ENCODE measurements around the gene NCAM2.
A peak's percentile ranks its signal among the peaks of the same experiment; 100 is the strongest.

The NCAM2 gene

GRCh38 chr21:20971296-20971921 is 26.8 kb upstream of the NCAM2 start:
- no peak overlapping the region for H3K4me3 ChIP-seq (ENCODE audit: low read length)
- no peak overlapping the region for H4K8ac ChIP-seq (ENCODE audit: low read depth, low read length)
- H3K9ac ChIP-seq (ENCODE audit: low read length) = no peak overlapping the region
- H3K79me2 ChIP-seq (ENCODE audit: control insufficient read depth, insufficient read depth, low read length) = no peaks in the 10 kb centered on the region
- no peak overlapping the region for H2BK5ac ChIP-seq (ENCODE audit: low read length)
- H3K4me1 ChIP-seq (ENCODE audit: control insufficient read depth, low read depth, low read length) = no peaks in the 10 kb centered on the region
- H3K4ac ChIP-seq (ENCODE audit: low read depth, low read length) = no peak overlapping the region
- DNase-seq = peak; percentile 63
- H3K36me3 ChIP-seq (ENCODE audit: control insufficient read depth, insufficient read depth, low read length) = no peaks in the 10 kb centered on the region
- H2AK5ac ChIP-seq (ENCODE audit: low read length) = no peak overlapping the region
- H4K5ac ChIP-seq (ENCODE audit: low read length) = no peak overlapping the region
- H2BK15ac ChIP-seq (replicated peaks; ENCODE audit: low read depth) = no peak overlapping the region
- no peak overlapping the region for H3K56ac ChIP-seq (ENCODE audit: low read length)
- no peak overlapping the region for H3K18ac ChIP-seq (ENCODE audit: low read length)
- H2BK120ac ChIP-seq (ENCODE audit: low read depth, low read length) = no peak overlapping the region
- H3K79me1 ChIP-seq (ENCODE audit: low read length) = no peaks in the 10 kb centered on the region
- H3K23ac ChIP-seq (ENCODE audit: low read length) = no peak overlapping the region
- no peak overlapping the region for H3K27ac ChIP-seq (ENCODE audit: low read depth, low read length)
- WGBS (ENCODE audit: extremely low coverage, insufficient coverage, low lambda C conversion rate) = no CpG with 5 or more reads among the region's 2 CpGs
- H3K4me2 ChIP-seq (ENCODE audit: low read length) = no peak overlapping the region
- H3K27me3 ChIP-seq (ENCODE audit: insufficient read depth, low read length, poor library complexity) = no peaks in the 10 kb centered on the region

- H3K9ac ChIP-seq (ENCODE audit: low read length) = no peak overlapping the region
- no peak overlapping the region for H3K56ac ChIP-seq (ENCODE audit: low read length)
- DNase-seq = no peak
- H3K4ac ChIP-seq (ENCODE audit: low read depth, low read length) = no peak overlapping the region
- H3K79me2 ChIP-seq (ENCODE audit: control insufficient read depth, insufficient read depth, low read length) = no peaks in the 10 kb centered on the region
- no peaks in the 10 kb centered on the region for H3K4me1 ChIP-seq (ENCODE audit: control insufficient read depth, low read depth, low read length)
- no peak overlapping the region for H3K4me3 ChIP-seq (ENCODE audit: low read length)
- no CpG with 5 or more reads among the region's 7 CpGs for WGBS (ENCODE audit: extremely low coverage, insufficient coverage, low lambda C conversion rate)
- no peak overlapping the region for H4K8ac ChIP-seq (ENCODE audit: low read depth, low read length)
- no peaks in the 10 kb centered on the region for H3K36me3 ChIP-seq (ENCODE audit: control insufficient read depth, insufficient read depth, low read length)
- H3K23ac ChIP-seq (ENCODE audit: low read length) = no peak overlapping the region
- H3K27me3 ChIP-seq (ENCODE audit: insufficient read depth, low read length, poor library complexity) = no peaks in the 10 kb centered on the region
- peak overlapping the region; percentile 8 for H3K27ac ChIP-seq (ENCODE audit: low read depth, low read length)
- H2AK5ac ChIP-seq (ENCODE audit: low read length) = no peak overlapping the region
- H3K4me2 ChIP-seq (ENCODE audit: low read length) = no peak overlapping the region
- H3K18ac ChIP-seq (ENCODE audit: low read length) = no peak overlapping the region
- H2BK5ac ChIP-seq (ENCODE audit: low read length) = no peak overlapping the region
- H3K79me1 ChIP-seq (ENCODE audit: low read length) = no peaks in the 10 kb centered on the region
- no peak overlapping the region for H4K5ac ChIP-seq (ENCODE audit: low read length)
- H2BK15ac ChIP-seq (replicated peaks; ENCODE audit: low read depth) = no peak overlapping the region
- H2BK120ac ChIP-seq (ENCODE audit: low read depth, low read length) = no peak overlapping the region
Measured at GRCh38 chr21:20994790-20995189, 3.4 kb upstream of the NCAM2 start.

DNA sequence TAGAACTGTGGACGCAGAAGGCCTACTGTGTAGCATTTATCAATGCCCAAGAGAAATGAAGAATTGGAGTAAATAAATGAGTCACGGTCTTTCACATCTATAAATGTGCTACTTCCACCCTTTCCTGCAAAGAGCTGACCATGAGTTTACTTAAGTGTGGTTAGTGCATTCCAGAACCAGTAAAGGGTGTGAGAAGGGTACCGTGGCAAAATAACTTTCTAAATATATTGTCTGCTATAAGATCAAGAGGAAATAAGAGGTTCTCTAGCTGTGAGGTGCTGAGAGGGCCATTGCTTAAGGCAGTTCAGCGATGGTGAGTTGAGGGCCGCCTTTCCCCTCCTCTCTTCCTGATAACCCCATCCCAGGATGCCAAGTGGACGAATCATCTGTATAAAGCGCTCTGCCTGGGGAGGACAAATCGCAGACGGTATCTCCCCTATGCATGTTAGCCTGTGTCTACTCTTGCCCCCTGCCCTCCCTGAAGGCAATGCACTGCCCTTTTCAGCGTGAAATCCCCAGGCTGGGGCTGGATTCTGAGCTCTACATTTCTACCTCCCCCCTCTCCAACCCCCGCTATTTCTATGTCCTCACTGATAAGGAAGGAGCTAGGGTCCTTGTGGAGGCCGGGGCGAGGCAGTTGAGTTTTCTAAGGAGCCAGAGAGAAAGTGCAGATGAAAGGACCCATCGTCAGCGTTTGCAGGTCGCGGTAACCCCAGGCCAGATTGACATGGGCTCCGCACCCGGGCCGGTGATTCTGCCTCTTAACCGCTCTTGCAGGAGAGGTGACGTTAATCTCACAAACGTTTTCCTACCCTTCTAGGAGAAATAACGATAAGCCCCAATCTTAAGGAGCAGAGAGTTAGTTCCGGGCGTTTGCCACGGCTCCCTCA is 1.5 kb upstream of the NCAM2 start:
- no peaks in the 10 kb centered on the region for H3K27me3 ChIP-seq (ENCODE audit: insufficient read depth, low read length, poor library complexity)
- H2AK5ac ChIP-seq (ENCODE audit: low read length) = no peak overlapping the region
- WGBS (ENCODE audit: extremely low coverage, insufficient coverage, low lambda C conversion rate) = no CpG with 5 or more reads among the region's 27 CpGs
- no peak overlapping the region for H2BK15ac ChIP-seq (replicated peaks; ENCODE audit: low read depth)
- no peak overlapping the region for H3K9ac ChIP-seq (ENCODE audit: low read length)
- no peak overlapping the region for H2BK5ac ChIP-seq (ENCODE audit: low read length)
- H3K23ac ChIP-seq (ENCODE audit: low read length) = no peak overlapping the region
- no peak overlapping the region for H4K5ac ChIP-seq (ENCODE audit: low read length)
- no peaks in the 10 kb centered on the region for H3K36me3 ChIP-seq (ENCODE audit: control insufficient read depth, insufficient read depth, low read length)
- H3K4me2 ChIP-seq (ENCODE audit: low read length) = peak overlapping the region; percentile 38
- no peak overlapping the region for H2BK120ac ChIP-seq (ENCODE audit: low read depth, low read length)
- H3K79me1 ChIP-seq (ENCODE audit: low read length) = no peaks in the 10 kb centered on the region
- no peaks in the 10 kb centered on the region for H3K79me2 ChIP-seq (ENCODE audit: control insufficient read depth, insufficient read depth, low read length)
- peak; percentile 70 for DNase-seq
- no peak overlapping the region for H3K4ac ChIP-seq (ENCODE audit: low read depth, low read length)
- no peak overlapping the region for H3K18ac ChIP-seq (ENCODE audit: low read length)
- no peaks in the 10 kb centered on the region for H3K4me1 ChIP-seq (ENCODE audit: control insufficient read depth, low read depth, low read length)
- no peak overlapping the region for H4K8ac ChIP-seq (ENCODE audit: low read depth, low read length)
- H3K27ac ChIP-seq (ENCODE audit: low read depth, low read length) = no peak overlapping the region
- peak overlapping the region; percentile 2 for H3K56ac ChIP-seq (ENCODE audit: low read length)
- no peak overlapping the region for H3K4me3 ChIP-seq (ENCODE audit: low read length)

- no peak overlapping the region for H2BK15ac ChIP-seq (replicated peaks; ENCODE audit: low read depth)
- no peaks in the 10 kb centered on the region for H3K27me3 ChIP-seq (ENCODE audit: insufficient read depth, low read length, poor library complexity)
- no peak overlapping the region for H2BK120ac ChIP-seq (ENCODE audit: low read depth, low read length)
- H3K4me3 ChIP-seq (ENCODE audit: low read length) = no peak overlapping the region
- H3K4ac ChIP-seq (ENCODE audit: low read depth, low read length) = no peak overlapping the region
- no peaks in the 10 kb centered on the region for H3K79me1 ChIP-seq (ENCODE audit: low read length)
- H2BK5ac ChIP-seq (ENCODE audit: low read length) = no peak overlapping the region
- H4K8ac ChIP-seq (ENCODE audit: low read depth, low read length) = no peak overlapping the region
- H3K4me1 ChIP-seq (ENCODE audit: control insufficient read depth, low read depth, low read length) = no peaks in the 10 kb centered on the region
- H4K5ac ChIP-seq (ENCODE audit: low read length) = no peak overlapping the region
- no peak overlapping the region for H3K27ac ChIP-seq (ENCODE audit: low read depth, low read length)
- H2AK5ac ChIP-seq (ENCODE audit: low read length) = no peak overlapping the region
- peak; percentile 34 for DNase-seq
- no peak overlapping the region for H3K18ac ChIP-seq (ENCODE audit: low read length)
- H3K4me2 ChIP-seq (ENCODE audit: low read length) = peak overlapping the region; percentile 38
- H3K23ac ChIP-seq (ENCODE audit: low read length) = no peak overlapping the region
- no peaks in the 10 kb centered on the region for H3K36me3 ChIP-seq (ENCODE audit: control insufficient read depth, insufficient read depth, low read length)
- peak overlapping the region; percentile 12 for H3K9ac ChIP-seq (ENCODE audit: low read length)
- WGBS (ENCODE audit: extremely low coverage, insufficient coverage, low lambda C conversion rate) = no CpG with 5 or more reads among the region's 20 CpGs
- H3K79me2 ChIP-seq (ENCODE audit: control insufficient read depth, insufficient read depth, low read length) = no peaks in the 10 kb centered on the region
- H3K56ac ChIP-seq (ENCODE audit: low read length) = peak overlapping the region; percentile 2
Measured at GRCh38 chr21:20997311-20997635, 936 bp upstream of the NCAM2 start.

- no peak overlapping the region for H4K5ac ChIP-seq (ENCODE audit: low read length)
- no peaks in the 10 kb centered on the region for H3K4me1 ChIP-seq (ENCODE audit: control insufficient read depth, low read depth, low read length)
- no peaks in the 10 kb centered on the region for H3K36me3 ChIP-seq (ENCODE audit: control insufficient read depth, insufficient read depth, low read length)
- H3K4me3 ChIP-seq (ENCODE audit: low read length) = no peak overlapping the region
- H3K4me2 ChIP-seq (ENCODE audit: low read length) = peak overlapping the region; percentile 18
- peak overlapping the region; percentile 2 for H3K9ac ChIP-seq (ENCODE audit: low read length)
- DNase-seq = no peak
- no peak overlapping the region for H2BK15ac ChIP-seq (replicated peaks; ENCODE audit: low read depth)
- no CpG with 5 or more reads among the region's 14 CpGs for WGBS (ENCODE audit: extremely low coverage, insufficient coverage, low lambda C conversion rate)
- no peak overlapping the region for H2AK5ac ChIP-seq (ENCODE audit: low read length)
- no peaks in the 10 kb centered on the region for H3K79me2 ChIP-seq (ENCODE audit: control insufficient read depth, insufficient read depth, low read length)
- no peak overlapping the region for H3K27ac ChIP-seq (ENCODE audit: low read depth, low read length)
- H3K79me1 ChIP-seq (ENCODE audit: low read length) = no peaks in the 10 kb centered on the region
- no peaks in the 10 kb centered on the region for H3K27me3 ChIP-seq (ENCODE audit: insufficient read depth, low read length, poor library complexity)
- no peak overlapping the region for H3K56ac ChIP-seq (ENCODE audit: low read length)
- no peak overlapping the region for H2BK5ac ChIP-seq (ENCODE audit: low read length)
- no peak overlapping the region for H4K8ac ChIP-seq (ENCODE audit: low read depth, low read length)
- no peak overlapping the region for H3K23ac ChIP-seq (ENCODE audit: low read length)
- H3K18ac ChIP-seq (ENCODE audit: low read length) = no peak overlapping the region
- no peak overlapping the region for H2BK120ac ChIP-seq (ENCODE audit: low read depth, low read length)
- H3K4ac ChIP-seq (ENCODE audit: low read depth, low read length) = no peak overlapping the region
Measured at GRCh38 chr21:20998456-20998789, 214 bp downstream of the NCAM2 start.
